ENCODE results near the gene MTMR4. TPM values are rescaled to one million over a fixed set of nuclear protein-coding genes. Genes with fewer than 3 reads are reported as not detected.
"Not testable (repeated sequence)": the region's sequence is repeated elsewhere in the genome, so short reads cannot be mapped to it uniquely, and the experiment has no call there.

Gene MTMR4
- total RNA-seq (2014; rRNA removed; shearing (Covaris generic); ENCODE audit: low replicate concordance), result 53.6 and 64.0 TPM in 2 replicates

DNA sequence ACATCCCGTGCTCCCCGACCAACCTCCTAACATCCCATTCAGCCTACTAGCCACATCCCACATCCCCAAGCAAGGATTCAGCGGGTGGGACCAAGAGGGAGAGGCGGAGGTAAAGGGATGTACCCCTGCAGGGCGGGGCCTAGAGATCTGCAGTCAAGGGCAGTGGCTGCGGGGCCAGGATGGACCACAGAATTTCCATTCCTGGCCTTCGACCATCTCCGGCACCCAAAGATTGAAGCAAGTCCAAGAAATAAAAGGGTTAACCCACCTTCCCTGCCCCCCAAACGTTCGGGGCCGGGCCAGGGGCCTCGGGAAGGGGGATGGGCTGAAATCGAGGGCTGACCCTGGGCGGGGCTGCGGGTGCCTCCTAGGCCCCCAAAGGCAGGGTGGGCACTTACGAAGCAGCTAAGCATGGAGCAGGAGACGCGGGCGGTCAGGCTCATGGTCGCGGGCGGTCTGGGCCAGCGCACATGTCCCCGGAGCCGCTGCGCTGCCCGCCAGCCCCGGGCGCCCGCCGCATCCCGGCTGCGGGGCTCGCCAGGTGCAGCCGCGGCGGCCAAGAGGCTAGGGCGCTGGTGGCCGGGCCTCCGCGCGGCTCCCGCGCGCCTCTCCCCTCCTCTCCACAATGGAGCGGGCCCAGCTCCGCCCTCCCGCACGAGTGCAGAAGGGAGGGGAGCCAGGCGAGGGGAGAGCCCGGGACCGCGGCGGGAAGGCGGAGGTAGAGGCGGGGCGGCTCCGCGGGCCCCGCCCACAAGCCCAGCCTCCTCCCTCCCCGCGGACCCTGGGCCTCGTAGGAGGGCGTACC is at the start of gene MTMR4:
TSS of gene MTMR4 (minus strand) at position 674 of the 805 bp plus-strand sequence. CDS start at position 443, 231 bp downstream.
- H3K4me1 ChIP-seq (ENCODE audit: low read length), result peaks cover 46% of the 10 kb centered on the region
- no peaks in the 10 kb centered on the region for H3K27me3 ChIP-seq (ENCODE audit: low read length)
- peak within 1 kb of the TSS; percentile 89 for H3K9ac ChIP-seq (ENCODE audit: low read length)
- peak within 1 kb of the TSS; percentile 97 for H3K4me3 ChIP-seq (ENCODE audit: low read length)
- H3K9me2 ChIP-seq (replicated peaks; ENCODE audit: insufficient read depth, low read length), result no peaks in the 10 kb centered on the region
- H3K27ac ChIP-seq (ENCODE audit: low read length), result peak within 1 kb of the TSS; percentile 6; the same call in 1 of the 2 replicates
- DNase-seq, result peak; percentile 91
- H3K79me2 ChIP-seq (ENCODE audit: low read length), result peaks cover 59% of the 10 kb centered on the region
- H3K36me3 ChIP-seq (ENCODE audit: insufficient read depth, low read length), result peaks cover 22% of the 10 kb centered on the region
- no peak within 1 kb of the TSS for H2AFZ ChIP-seq (ENCODE audit: low read length)
- peak within 1 kb of the TSS; percentile 92 for H3K4me2 ChIP-seq (ENCODE audit: low read depth, low read length, poor library complexity, severe bottlenecking)
- peaks cover 8% of the 10 kb centered on the region; the same call in 1 of the 2 replicates for H4K20me1 ChIP-seq (ENCODE audit: insufficient read depth, low read depth, low read length)
- no peaks in the 10 kb centered on the region for H3K9me3 ChIP-seq (ENCODE audit: low read length)

DNA sequence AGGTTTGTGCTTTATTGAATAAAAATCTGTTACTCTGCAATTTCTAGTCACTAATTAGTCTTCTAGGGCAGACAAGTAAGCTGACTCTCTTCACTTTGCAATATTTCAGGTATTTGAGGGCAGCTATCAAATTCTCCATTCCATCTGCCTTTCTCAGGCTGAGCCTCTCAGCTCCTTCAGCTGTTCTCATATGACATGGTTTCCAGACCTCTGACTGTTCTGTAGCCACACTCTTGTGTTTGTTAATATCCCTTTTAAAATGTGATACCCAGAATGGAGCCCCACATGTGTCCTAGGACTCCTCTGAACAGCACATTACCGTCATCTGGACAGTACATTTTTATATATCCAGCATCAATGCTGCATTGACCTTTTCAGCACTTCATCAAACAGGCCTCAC is 46.1 kb upstream of the MTMR4 start:
- no peak overlapping the region for H3K9ac ChIP-seq (ENCODE audit: low read length)
- H3K79me2 ChIP-seq (ENCODE audit: low read length), result no peaks in the 10 kb centered on the region
- H4K20me1 ChIP-seq (ENCODE audit: insufficient read depth, low read depth, low read length), result no peaks in the 10 kb centered on the region
- peaks cover 36% of the 10 kb centered on the region for H3K4me1 ChIP-seq (ENCODE audit: low read length)
- no peaks in the 10 kb centered on the region for H3K36me3 ChIP-seq (ENCODE audit: insufficient read depth, low read length)
- H3K4me2 ChIP-seq (ENCODE audit: low read depth, low read length, poor library complexity, severe bottlenecking), result no peak overlapping the region
- no peak for DNase-seq
- H3K9me2 ChIP-seq (replicated peaks; ENCODE audit: insufficient read depth, low read length), result no peaks in the 10 kb centered on the region
- no peak overlapping the region for H3K4me3 ChIP-seq (ENCODE audit: low read length)
- no peaks in the 10 kb centered on the region for H3K27me3 ChIP-seq (ENCODE audit: low read length)
- H2AFZ ChIP-seq (ENCODE audit: low read length), result no peak overlapping the region
- no peaks in the 10 kb centered on the region for H3K9me3 ChIP-seq (ENCODE audit: low read length)
- no peak overlapping the region for H3K27ac ChIP-seq (ENCODE audit: low read length)

- Histone ChIP-seq H3K79me2 (ENCODE audit: low read length) (no peaks in the 10 kb centered on the region), H3K27ac (ENCODE audit: low read length) (no peak overlapping the region), H3K4me3 (ENCODE audit: low read length) (no peak overlapping the region), H3K4me2 (ENCODE audit: low read depth, low read length, poor library complexity, severe bottlenecking) (no peak overlapping the region), H4K20me1 (ENCODE audit: insufficient read depth, low read depth, low read length) (no peaks in the 10 kb centered on the region), H3K9me3 (ENCODE audit: low read length) (no peaks in the 10 kb centered on the region), H3K4me1 (ENCODE audit: low read length) (peaks cover 16% of the 10 kb centered on the region), H3K9me2 (replicated peaks; ENCODE audit: insufficient read depth, low read length) (no peaks in the 10 kb centered on the region), H3K27me3 (ENCODE audit: low read length) (no peaks in the 10 kb centered on the region), H3K9ac (ENCODE audit: low read length) (no peak overlapping the region), H3K36me3 (ENCODE audit: insufficient read depth, low read length) (no peaks in the 10 kb centered on the region), H2AFZ (ENCODE audit: low read length) (no peak overlapping the region)
- DNase-seq, result no peak
Measured at GRCh38 chr17:58557981-58558380, 43.5 kb upstream of the MTMR4 start.

- Histone ChIP-seq H3K36me3 (ENCODE audit: insufficient read depth, low read length) (no peaks in the 10 kb centered on the region), H3K9me2 (replicated peaks; ENCODE audit: insufficient read depth, low read length) (no peaks in the 10 kb centered on the region), H3K4me1 (ENCODE audit: low read length) (peaks cover 9% of the 10 kb centered on the region), H3K9ac (ENCODE audit: low read length) (no peak overlapping the region), H4K20me1 (ENCODE audit: insufficient read depth, low read depth, low read length) (no peaks in the 10 kb centered on the region), H3K27ac (ENCODE audit: low read length) (peak overlapping the region; percentile 8; the same call in 1 of the 2 replicates), H2AFZ (ENCODE audit: low read length) (peak overlapping the region; percentile 66), H3K4me3 (ENCODE audit: low read length) (peak overlapping the region; percentile 2; the same call in 1 of the 2 replicates), H3K9me3 (ENCODE audit: low read length) (no peaks in the 10 kb centered on the region), H3K79me2 (ENCODE audit: low read length) (no peaks in the 10 kb centered on the region), H3K27me3 (ENCODE audit: low read length) (no peaks in the 10 kb centered on the region), H3K4me2 (ENCODE audit: low read depth, low read length, poor library complexity, severe bottlenecking) (peak overlapping the region; percentile 44)
- DNase-seq, result no peak
Measured at GRCh38 chr17:58556833-58557250, 42.4 kb upstream of the MTMR4 start.

GRCh38 chr17:58555109-58555508 is 40.7 kb upstream of the MTMR4 start:
- H3K27ac ChIP-seq (ENCODE audit: low read length); H3K27me3 ChIP-seq (ENCODE audit: low read length); H3K4me2 ChIP-seq (ENCODE audit: low read depth, low read length, poor library complexity, severe bottlenecking); H2AFZ ChIP-seq (ENCODE audit: low read length); H3K4me1 ChIP-seq (ENCODE audit: low read length); H3K9ac ChIP-seq (ENCODE audit: low read length); H3K4me3 ChIP-seq (ENCODE audit: low read length); H3K9me2 ChIP-seq (replicated peaks; ENCODE audit: insufficient read depth, low read length); H3K9me3 ChIP-seq (ENCODE audit: low read length); H4K20me1 ChIP-seq (ENCODE audit: insufficient read depth, low read depth, low read length); DNase-seq; H3K79me2 ChIP-seq (ENCODE audit: low read length); H3K36me3 ChIP-seq (ENCODE audit: insufficient read depth, low read length): not testable (repeated sequence)

DNA sequence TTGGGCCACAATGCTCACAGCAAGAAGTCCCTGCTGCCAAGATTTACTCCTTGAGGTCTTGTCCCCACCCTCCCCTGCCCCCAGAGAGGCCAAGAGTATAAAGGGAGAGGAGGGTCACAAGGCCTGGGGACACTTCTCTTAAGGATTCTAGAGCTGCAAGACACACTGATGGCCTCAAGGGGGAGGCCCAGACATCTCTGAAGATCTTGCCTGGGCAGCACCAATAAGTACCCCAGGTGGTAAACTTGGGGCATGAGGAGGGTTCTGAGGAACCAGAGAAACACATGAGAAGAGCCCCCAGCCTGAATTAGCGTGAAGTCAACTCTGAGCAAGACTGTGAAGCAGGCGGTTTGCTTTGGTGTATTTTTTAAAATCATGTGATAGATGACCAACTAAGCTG is 26.8 kb upstream of the MTMR4 start:
- no peak overlapping the region for H3K9ac ChIP-seq (ENCODE audit: low read length)
- H3K36me3 ChIP-seq (ENCODE audit: insufficient read depth, low read length), result no peaks in the 10 kb centered on the region
- no peaks in the 10 kb centered on the region for H3K9me2 ChIP-seq (replicated peaks; ENCODE audit: insufficient read depth, low read length)
- H3K27me3 ChIP-seq (ENCODE audit: low read length), result no peaks in the 10 kb centered on the region
- H3K4me2 ChIP-seq (ENCODE audit: low read depth, low read length, poor library complexity, severe bottlenecking), result no peak overlapping the region
- peaks cover 26% of the 10 kb centered on the region for H3K4me1 ChIP-seq (ENCODE audit: low read length)
- H3K79me2 ChIP-seq (ENCODE audit: low read length), result no peaks in the 10 kb centered on the region
- no peak overlapping the region for H3K4me3 ChIP-seq (ENCODE audit: low read length)
- no peak overlapping the region for H2AFZ ChIP-seq (ENCODE audit: low read length)
- DNase-seq, result peak; percentile 75
- no peak overlapping the region for H3K27ac ChIP-seq (ENCODE audit: low read length)
- H3K9me3 ChIP-seq (ENCODE audit: low read length), result no peaks in the 10 kb centered on the region
- no peaks in the 10 kb centered on the region for H4K20me1 ChIP-seq (ENCODE audit: insufficient read depth, low read depth, low read length)

GRCh38 chr17:58539698-58540097 is 25.3 kb upstream of the MTMR4 start:
- Histone ChIP-seq H3K79me2 (ENCODE audit: low read length) (no peaks in the 10 kb centered on the region), H3K9me3 (ENCODE audit: low read length) (no peaks in the 10 kb centered on the region), H3K27ac (ENCODE audit: low read length) (no peak overlapping the region), H3K4me2 (ENCODE audit: low read depth, low read length, poor library complexity, severe bottlenecking) (peak overlapping the region; percentile 6), H2AFZ (ENCODE audit: low read length) (no peak overlapping the region), H3K27me3 (ENCODE audit: low read length) (no peaks in the 10 kb centered on the region), H3K4me3 (ENCODE audit: low read length) (no peak overlapping the region), H4K20me1 (ENCODE audit: insufficient read depth, low read depth, low read length) (no peaks in the 10 kb centered on the region), H3K9ac (ENCODE audit: low read length) (no peak overlapping the region), H3K36me3 (ENCODE audit: insufficient read depth, low read length) (no peaks in the 10 kb centered on the region), H3K9me2 (replicated peaks; ENCODE audit: insufficient read depth, low read length) (no peaks in the 10 kb centered on the region), H3K4me1 (ENCODE audit: low read length) (peaks cover 26% of the 10 kb centered on the region)
- no peak for DNase-seq

DNA sequence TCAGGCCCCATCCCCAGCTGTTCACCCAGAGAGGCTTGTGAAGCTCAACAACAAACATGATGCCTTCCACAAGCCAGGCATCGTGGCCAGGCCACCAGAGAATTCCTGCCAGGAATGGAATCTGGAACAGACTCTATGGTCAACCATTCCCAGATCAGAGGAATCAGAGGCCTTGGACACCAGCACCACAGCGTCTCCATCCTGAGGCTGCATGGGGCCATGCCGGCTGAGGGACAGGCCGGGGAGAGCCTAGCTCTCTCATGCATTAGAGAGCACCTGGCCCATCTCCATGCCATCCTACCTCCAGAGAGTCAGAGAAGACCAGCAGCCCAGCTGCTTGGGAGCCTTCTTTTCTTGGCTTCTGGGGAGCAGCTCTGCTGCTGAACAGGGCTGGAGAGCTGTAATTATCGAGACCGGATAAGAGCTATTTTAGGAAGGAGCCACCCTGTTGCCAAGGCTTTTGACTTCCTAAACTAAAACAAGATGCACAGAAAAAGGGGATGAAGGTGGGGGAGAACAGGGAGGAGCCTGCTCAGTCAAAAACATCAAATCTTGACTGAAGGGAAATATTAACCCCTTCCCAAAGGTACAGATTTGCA is 24.5 kb upstream of the MTMR4 start:
- no peak overlapping the region for H2AFZ ChIP-seq (ENCODE audit: low read length)
- no peaks in the 10 kb centered on the region for H3K79me2 ChIP-seq (ENCODE audit: low read length)
- no peak overlapping the region for H3K27ac ChIP-seq (ENCODE audit: low read length)
- H3K4me2 ChIP-seq (ENCODE audit: low read depth, low read length, poor library complexity, severe bottlenecking), result no peak overlapping the region
- no peak overlapping the region for H3K9ac ChIP-seq (ENCODE audit: low read length)
- no peak overlapping the region for H3K4me3 ChIP-seq (ENCODE audit: low read length)
- peaks cover 26% of the 10 kb centered on the region for H3K4me1 ChIP-seq (ENCODE audit: low read length)
- no peaks in the 10 kb centered on the region for H3K36me3 ChIP-seq (ENCODE audit: insufficient read depth, low read length)
- DNase-seq, result no peak
- no peaks in the 10 kb centered on the region for H3K9me2 ChIP-seq (replicated peaks; ENCODE audit: insufficient read depth, low read length)
- H3K9me3 ChIP-seq (ENCODE audit: low read length), result no peaks in the 10 kb centered on the region
- no peaks in the 10 kb centered on the region for H3K27me3 ChIP-seq (ENCODE audit: low read length)
- H4K20me1 ChIP-seq (ENCODE audit: insufficient read depth, low read depth, low read length), result no peaks in the 10 kb centered on the region
